ENCODE data around the gene SPRYD7.
"Not testable (repeated sequence)": the region's sequence is repeated elsewhere in the genome, so short reads cannot be mapped to it uniquely, and the experiment has no call there.

- TF ChIP-seq CTCF, POLR2A (IDR thresholded peaks at IDR 0.05): not testable (repeated sequence)
Observed at GRCh38 chr13:49948777-49949270, 12.7 kb upstream of the SPRYD7 start.

All from right lobe of liver (tissue), 4 donors.